GM23338 (cell line): ENCODE results near the gene METTL21C.

Source experiments
- POLR2AphosphoS5 ChIP-seq: IDR thresholded peaks from 2 replicates; pipeline ENCODE4 v1.6.1; 2016; ENCODE audit warnings: antibody characterized with exemption, low read depth
- ZNF331 ChIP-seq: fragments of 250-450 bp; sonication (Bioruptor Pico); IDR thresholded peaks from 2 replicates; pipeline ENCODE4 v1.5.0; 2020; ENCODE audit warnings: low read depth, mild to moderate bottlenecking, moderate library complexity

DNA sequence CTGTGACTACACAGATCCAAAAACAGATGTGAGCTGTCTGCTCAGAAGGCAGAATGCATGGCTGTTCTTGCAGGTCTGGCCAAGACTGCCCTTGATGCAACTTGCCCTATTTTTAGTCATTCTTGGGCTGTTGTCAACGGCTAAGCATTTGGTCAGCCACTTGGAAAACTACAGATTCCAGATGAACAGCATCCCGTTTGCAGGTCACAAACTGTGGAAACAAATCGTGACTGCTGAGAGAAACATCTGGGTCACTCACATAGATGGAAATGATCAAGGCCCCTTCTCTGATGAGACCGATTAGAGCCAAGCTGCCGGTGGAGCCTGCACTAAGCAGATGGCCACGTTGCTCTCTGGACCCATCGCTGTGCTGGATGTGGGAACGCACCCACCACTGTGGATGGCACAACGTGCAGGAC is 15.4 kb upstream of the METTL21C start:
- no peak for TF ChIP-seq ZNF331 (CRISPR knock-in tag)
- TF ChIP-seq POLR2AphosphoS5, result no peak
